SH-SY5Y (cell line): ENCODE measurements around the gene GRAMD1B.

Experiments
- GATA2 ChIP-seq: IDR thresholded peaks from 2 replicates; pipeline ENCODE4 v1.6.1; 2011; ENCODE audit warnings: mild to moderate bottlenecking, low read depth, low read length
- GATA3 ChIP-seq: IDR thresholded peaks from 2 replicates; pipeline ENCODE4 v1.6.1; 2011; ENCODE audit warnings: low read depth, mild to moderate bottlenecking, low read length, moderate library complexity

DNA sequence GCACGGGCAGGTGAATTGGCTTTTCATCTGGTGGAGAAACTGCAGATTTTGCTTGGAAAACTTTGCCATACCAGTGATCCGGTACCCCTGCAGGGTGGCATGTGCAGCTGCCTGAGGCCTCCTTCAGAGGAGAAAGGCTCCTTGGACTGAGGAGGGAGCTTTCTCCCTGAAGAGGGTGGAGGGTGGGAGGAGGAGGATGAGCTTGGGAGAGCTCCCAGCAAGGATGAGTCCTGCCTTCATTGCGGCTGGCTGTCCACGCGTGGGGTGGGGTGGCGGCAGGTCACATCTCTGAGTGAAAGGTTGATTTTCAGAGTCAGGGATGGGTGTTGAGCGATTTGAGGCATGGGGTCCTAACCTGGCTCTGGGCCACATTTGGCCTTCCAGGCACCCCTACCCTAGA lies 96.8 kb downstream of the GRAMD1B start:
- TF ChIP-seq GATA2 (no peak), GATA3 (no peak)
